ENCODE data around the gene CFAP61.

The CFAP61 gene

GRCh38 chr20:20017001-20017843 is 35.1 kb upstream of the CFAP61 start, which contains the start of gene NAA20:
TSS of gene NAA20 (plus strand) at chr20:20017362. CDS start at chr20:20017397, 35 bp downstream.
- H3K36me3 ChIP-seq (ENCODE audit: control insufficient read depth in 2 of 2, insufficient read depth in 2 of 2, low read length in 2 of 2): no peaks in the 10 kb centered on the region
- H3K4me1 ChIP-seq (ENCODE audit: control insufficient read depth in 2 of 2, insufficient read depth in 2 of 2, low read length in 2 of 2): peaks cover 7 to 14% of the 10 kb centered on the region in 2 donors
- H3K9me3 ChIP-seq (ENCODE audit: control insufficient read depth in 2 of 2, low read length in 2 of 2): no peaks in the 10 kb centered on the region
- H3K4me3 ChIP-seq (ENCODE audit: low read length in 2 of 2): peak within 1 kb of the TSS; percentile 86 to 91
- H3K27me3 ChIP-seq (ENCODE audit: control insufficient read depth in 2 of 2, insufficient read depth in 2 of 2, low read length in 2 of 2): no peaks in the 10 kb centered on the region
- H3K27ac ChIP-seq (ENCODE audit: low read depth in 2 of 2, low read length in 2 of 2): peak within 1 kb of the TSS; percentile 41 to 52
- peak within 1 kb of the TSS; percentile 61 to 83 for H3K9ac ChIP-seq (ENCODE audit: low read depth in 1 of 2, low read length in 2 of 2)

- Histone ChIP-seq H3K4me1 (ENCODE audit: control insufficient read depth in 2 of 2, insufficient read depth in 2 of 2, low read length in 2 of 2) (peaks cover 7 to 14% of the 10 kb centered on the region in 2 donors), H3K9ac (ENCODE audit: low read depth in 1 of 2, low read length in 2 of 2) (peak overlapping the region; percentile 61 to 83), H3K27me3 (ENCODE audit: control insufficient read depth in 2 of 2, insufficient read depth in 2 of 2, low read length in 2 of 2) (no peaks in the 10 kb centered on the region), H3K36me3 (ENCODE audit: control insufficient read depth in 2 of 2, insufficient read depth in 2 of 2, low read length in 2 of 2) (peaks cover 2 to 3% of the 10 kb centered on the region in 2 donors), H3K9me3 (ENCODE audit: control insufficient read depth in 2 of 2, low read length in 2 of 2) (no peaks in the 10 kb centered on the region), H3K27ac (ENCODE audit: low read depth in 2 of 2, low read length in 2 of 2) (peak overlapping the region; percentile 41 to 52), H3K4me3 (ENCODE audit: low read length in 2 of 2) (peak overlapping the region; percentile 86 to 91)
These were observed 34.5 kb upstream of the CFAP61 start for GRCh38 chr20:20017844-20018185.

- Histone ChIP-seq H3K27ac (ENCODE audit: low read depth in 2 of 2, low read length in 2 of 2) (no peak overlapping the region), H3K4me3 (ENCODE audit: low read length in 2 of 2) (peak overlapping the region; percentile 31 to 91), H3K4me1 (ENCODE audit: control insufficient read depth in 2 of 2, insufficient read depth in 2 of 2, low read length in 2 of 2) (peaks cover 7 to 14% of the 10 kb centered on the region in 2 donors), H3K9me3 (ENCODE audit: control insufficient read depth in 2 of 2, low read length in 2 of 2) (no peaks in the 10 kb centered on the region), H3K9ac (ENCODE audit: low read depth in 1 of 2, low read length in 2 of 2) (peak overlapping the region in 1 of 2 donors; percentile 9), H3K27me3 (ENCODE audit: control insufficient read depth in 2 of 2, insufficient read depth in 2 of 2, low read length in 2 of 2) (no peaks in the 10 kb centered on the region), H3K36me3 (ENCODE audit: control insufficient read depth in 2 of 2, insufficient read depth in 2 of 2, low read length in 2 of 2) (peaks cover 2 to 7% of the 10 kb centered on the region in 2 donors)
These were observed 34.0 kb upstream of the CFAP61 start for GRCh38 chr20:20018366-20018765.

- H3K36me3 ChIP-seq (ENCODE audit: control insufficient read depth in 2 of 2, insufficient read depth in 2 of 2, low read length in 2 of 2): peaks cover 2 to 9% of the 10 kb centered on the region in 2 donors
- H3K27ac ChIP-seq (ENCODE audit: low read depth in 2 of 2, low read length in 2 of 2): no peak overlapping the region
- H3K9ac ChIP-seq (ENCODE audit: low read depth in 1 of 2, low read length in 2 of 2): no peak overlapping the region
- no peaks in the 10 kb centered on the region for H3K27me3 ChIP-seq (ENCODE audit: control insufficient read depth in 2 of 2, insufficient read depth in 2 of 2, low read length in 2 of 2)
- H3K4me1 ChIP-seq (ENCODE audit: control insufficient read depth in 2 of 2, insufficient read depth in 2 of 2, low read length in 2 of 2): peaks cover 7 to 14% of the 10 kb centered on the region in 2 donors
- no peaks in the 10 kb centered on the region for H3K9me3 ChIP-seq (ENCODE audit: control insufficient read depth in 2 of 2, low read length in 2 of 2)
- no peak overlapping the region for H3K4me3 ChIP-seq (ENCODE audit: low read length in 2 of 2)
These were observed 33.2 kb upstream of the CFAP61 start for GRCh38 chr20:20019123-20019522.

GRCh38 chr20:20020908-20021307 is 31.4 kb upstream of the CFAP61 start:
- Histone ChIP-seq H3K4me1 (ENCODE audit: control insufficient read depth in 2 of 2, insufficient read depth in 2 of 2, low read length in 2 of 2) (peaks cover 7 to 14% of the 10 kb centered on the region in 2 donors), H3K9ac (ENCODE audit: low read depth in 1 of 2, low read length in 2 of 2) (no peak overlapping the region), H3K36me3 (ENCODE audit: control insufficient read depth in 2 of 2, insufficient read depth in 2 of 2, low read length in 2 of 2) (peaks cover 2 to 9% of the 10 kb centered on the region in 2 donors), H3K27ac (ENCODE audit: low read depth in 2 of 2, low read length in 2 of 2) (no peak overlapping the region), H3K27me3 (ENCODE audit: control insufficient read depth in 2 of 2, insufficient read depth in 2 of 2, low read length in 2 of 2) (no peaks in the 10 kb centered on the region), H3K4me3 (ENCODE audit: low read length in 2 of 2) (no peak overlapping the region), H3K9me3 (ENCODE audit: control insufficient read depth in 2 of 2, low read length in 2 of 2) (no peaks in the 10 kb centered on the region)

GRCh38 chr20:20021835-20022234 is 30.5 kb upstream of the CFAP61 start:
- Histone ChIP-seq H3K9ac (ENCODE audit: low read depth in 1 of 2, low read length in 2 of 2) (no peak overlapping the region), H3K36me3 (ENCODE audit: control insufficient read depth in 2 of 2, insufficient read depth in 2 of 2, low read length in 2 of 2) (peaks cover 6 to 13% of the 10 kb centered on the region in 2 donors), H3K4me3 (ENCODE audit: low read length in 2 of 2) (no peak overlapping the region)

GRCh38 chr20:20022498-20022897 is 29.8 kb upstream of the CFAP61 start:
- Histone ChIP-seq H3K4me1 (ENCODE audit: control insufficient read depth in 2 of 2, insufficient read depth in 2 of 2, low read length in 2 of 2) (peaks cover 7 to 14% of the 10 kb centered on the region in 2 donors), H3K27me3 (ENCODE audit: control insufficient read depth in 2 of 2, insufficient read depth in 2 of 2, low read length in 2 of 2) (no peaks in the 10 kb centered on the region), H3K36me3 (ENCODE audit: control insufficient read depth in 2 of 2, insufficient read depth in 2 of 2, low read length in 2 of 2) (peaks cover 6 to 17% of the 10 kb centered on the region in 2 donors), H3K4me3 (ENCODE audit: low read length in 2 of 2) (no peak overlapping the region), H3K9me3 (ENCODE audit: control insufficient read depth in 2 of 2, low read length in 2 of 2) (no peaks in the 10 kb centered on the region), H3K27ac (ENCODE audit: low read depth in 2 of 2, low read length in 2 of 2) (no peak overlapping the region), H3K9ac (ENCODE audit: low read depth in 1 of 2, low read length in 2 of 2) (no peak overlapping the region)

More at GRCh38 chr20:20021835-20022234, 30.5 kb upstream of the CFAP61 start:
- Histone ChIP-seq H3K9me3 (ENCODE audit: control insufficient read depth in 2 of 2, low read length in 2 of 2) (no peaks in the 10 kb centered on the region), H3K27me3 (ENCODE audit: control insufficient read depth in 2 of 2, insufficient read depth in 2 of 2, low read length in 2 of 2) (no peaks in the 10 kb centered on the region), H3K27ac (ENCODE audit: low read depth in 2 of 2, low read length in 2 of 2) (no peak overlapping the region), H3K4me1 (ENCODE audit: control insufficient read depth in 2 of 2, insufficient read depth in 2 of 2, low read length in 2 of 2) (peaks cover 7 to 14% of the 10 kb centered on the region in 2 donors)

GRCh38 chr20:20023395-20023794 is 28.9 kb upstream of the CFAP61 start:
- Histone ChIP-seq H3K9me3 (ENCODE audit: control insufficient read depth in 2 of 2, low read length in 2 of 2) (no peaks in the 10 kb centered on the region), H3K27ac (ENCODE audit: low read depth in 2 of 2, low read length in 2 of 2) (no peak overlapping the region), H3K4me1 (ENCODE audit: control insufficient read depth in 2 of 2, insufficient read depth in 2 of 2, low read length in 2 of 2) (peaks cover under 1 to 6% of the 10 kb centered on the region in 2 donors)

GRCh38 chr20:20024942-20025341 is 27.4 kb upstream of the CFAP61 start:
- no peaks in the 10 kb centered on the region for H3K4me1 ChIP-seq (ENCODE audit: control insufficient read depth in 2 of 2, insufficient read depth in 2 of 2, low read length in 2 of 2)
- peaks cover 11 to 20% of the 10 kb centered on the region in 2 donors for H3K36me3 ChIP-seq (ENCODE audit: control insufficient read depth in 2 of 2, insufficient read depth in 2 of 2, low read length in 2 of 2)
- H3K9me3 ChIP-seq (ENCODE audit: control insufficient read depth in 2 of 2, low read length in 2 of 2): no peaks in the 10 kb centered on the region
- no peak overlapping the region for H3K9ac ChIP-seq (ENCODE audit: low read depth in 1 of 2, low read length in 2 of 2)
- no peak overlapping the region for H3K27ac ChIP-seq (ENCODE audit: low read depth in 2 of 2, low read length in 2 of 2)
- H3K27me3 ChIP-seq (ENCODE audit: control insufficient read depth in 2 of 2, insufficient read depth in 2 of 2, low read length in 2 of 2): no peaks in the 10 kb centered on the region
- H3K4me3 ChIP-seq (ENCODE audit: low read length in 2 of 2): no peak overlapping the region

More at GRCh38 chr20:20023395-20023794, 28.9 kb upstream of the CFAP61 start:
- H3K27me3 ChIP-seq (ENCODE audit: control insufficient read depth in 2 of 2, insufficient read depth in 2 of 2, low read length in 2 of 2): no peaks in the 10 kb centered on the region
- H3K36me3 ChIP-seq (ENCODE audit: control insufficient read depth in 2 of 2, insufficient read depth in 2 of 2, low read length in 2 of 2): peaks cover 11 to 17% of the 10 kb centered on the region in 2 donors
- no peak overlapping the region for H3K9ac ChIP-seq (ENCODE audit: low read depth in 1 of 2, low read length in 2 of 2)
- H3K4me3 ChIP-seq (ENCODE audit: low read length in 2 of 2): no peak overlapping the region

- Histone ChIP-seq H3K36me3 (ENCODE audit: control insufficient read depth in 2 of 2, insufficient read depth in 2 of 2, low read length in 2 of 2) (peaks cover 25 to 30% of the 10 kb centered on the region in 2 donors), H3K9me3 (ENCODE audit: control insufficient read depth in 2 of 2, low read length in 2 of 2) (no peaks in the 10 kb centered on the region), H3K9ac (ENCODE audit: low read depth in 1 of 2, low read length in 2 of 2) (no peak overlapping the region), H3K27me3 (ENCODE audit: control insufficient read depth in 2 of 2, insufficient read depth in 2 of 2, low read length in 2 of 2) (no peaks in the 10 kb centered on the region), H3K27ac (ENCODE audit: low read depth in 2 of 2, low read length in 2 of 2) (no peak overlapping the region), H3K4me3 (ENCODE audit: low read length in 2 of 2) (no peak overlapping the region), H3K4me1 (ENCODE audit: control insufficient read depth in 2 of 2, insufficient read depth in 2 of 2, low read length in 2 of 2) (no peaks in the 10 kb centered on the region)
These were observed 25.0 kb upstream of the CFAP61 start for GRCh38 chr20:20027284-20027683.

Measured in mucosa of rectum (tissue), 2 donors.